ENCODE data around the gene LARGE1. TPM values are rescaled to one million over a fixed set of nuclear protein-coding genes. Genes with fewer than 3 reads are reported as not detected.

The LARGE1 gene
- total RNA-seq, 1 experiment from 2014 or later: 5.8 TPM

GRCh38 chr22:33400891-33401290, 519.4 kb downstream of the LARGE1 start:
- ChIA-PET POLR2A (no interaction called here), CTCF (interaction anchor here (1.2 kb wide), 1 partner anchor 98 kb away, joined by 4 read pairs; no protein-coding TSS in a partner anchor)
- no peak for TF ChIP-seq CTCF (IDR thresholded peaks at IDR 0.05; ENCODE audit: insufficient read depth in 1 of 2, low read depth in 1 of 2, low read length in 1 of 2, severe bottlenecking in 1 of 2, unreplicated experiment in 1 of 2)
- Histone ChIP-seq H3K4me1 (no peaks in the 10 kb centered on the region), H3K36me3 (ENCODE audit: control insufficient read depth, insufficient read depth, low read length) (no peaks in the 10 kb centered on the region), H3K27me3 (replicated peaks; ENCODE audit: control insufficient read depth, insufficient read depth, low read length) (no peaks in the 10 kb centered on the region), H3K4me3 (ENCODE audit: low read depth, low read length) (no peak overlapping the region), H3K9me3 (no peaks in the 10 kb centered on the region)
- Mint-ChIP-seq H3K4me3 (ENCODE audit: unreplicated experiment) (no peak overlapping the region), H3K27ac (ENCODE audit: unreplicated experiment) (no peak overlapping the region), H3K9me3 (ENCODE audit: unreplicated experiment) (no peaks in the 10 kb centered on the region), H3K4me1 (ENCODE audit: low read depth, unreplicated experiment) (no peaks in the 10 kb centered on the region), H3K27me3 (ENCODE audit: insufficient read depth, unreplicated experiment) (no peaks in the 10 kb centered on the region), H3K36me3 (ENCODE audit: insufficient read depth, unreplicated experiment) (no peaks in the 10 kb centered on the region)
- BruUV-seq (replicated peaks): no TSS peak
- intact Hi-C loops (cut with micrococcal nuclease; ENCODE audit: unreplicated experiment): loop anchor here (5.0 kb wide), 1 partner anchor 99 kb away; no protein-coding TSS in a partner anchor
- no peak for DNase-seq

GRCh38 chr22:33400061-33400840, 520.0 kb downstream of the LARGE1 start:
- Mint-ChIP-seq H3K4me3 (ENCODE audit: unreplicated experiment) (no peak overlapping the region), H3K4me1 (ENCODE audit: low read depth, unreplicated experiment) (no peaks in the 10 kb centered on the region), H3K27ac (ENCODE audit: unreplicated experiment) (no peak overlapping the region), H3K27me3 (ENCODE audit: insufficient read depth, unreplicated experiment) (no peaks in the 10 kb centered on the region), H3K36me3 (ENCODE audit: insufficient read depth, unreplicated experiment) (no peaks in the 10 kb centered on the region), H3K9me3 (ENCODE audit: unreplicated experiment) (no peaks in the 10 kb centered on the region)
- no peak for DNase-seq
- H3K36me3 ChIP-seq (ENCODE audit: control insufficient read depth, insufficient read depth, low read length): no peaks in the 10 kb centered on the region
- H3K27me3 ChIP-seq (replicated peaks; ENCODE audit: control insufficient read depth, insufficient read depth, low read length): no peaks in the 10 kb centered on the region
- no TSS peak for BruUV-seq (replicated peaks)
- H3K4me1 ChIP-seq: no peaks in the 10 kb centered on the region
- CTCF ChIA-PET: interaction anchor here (1.2 kb wide), 1 partner anchor 97 kb away, joined by 4 read pairs; no protein-coding TSS in a partner anchor
- no peak overlapping the region for H3K4me3 ChIP-seq (ENCODE audit: low read depth, low read length)
- POLR2A ChIA-PET: no interaction called here
- no peak for TF ChIP-seq CTCF (IDR thresholded peaks at IDR 0.05; ENCODE audit: insufficient read depth in 1 of 2, low read depth in 1 of 2, low read length in 1 of 2, severe bottlenecking in 1 of 2, unreplicated experiment in 1 of 2)
- intact Hi-C loops (cut with micrococcal nuclease; ENCODE audit: unreplicated experiment): loop anchor here (5.0 kb wide), 1 partner anchor 98 kb away; no protein-coding TSS in a partner anchor
- no peaks in the 10 kb centered on the region for H3K9me3 ChIP-seq

GRCh38 chr22:33397381-33397907, 522.8 kb downstream of the LARGE1 start:
- ChIA-PET CTCF (no interaction called here), POLR2A (no interaction called here)
- H3K27ac Mint-ChIP-seq (ENCODE audit: unreplicated experiment): no peak overlapping the region
- BruUV-seq (replicated peaks): no TSS peak
- no peak for TF ChIP-seq CTCF (IDR thresholded peaks at IDR 0.05; ENCODE audit: insufficient read depth in 1 of 2, low read depth in 1 of 2, low read length in 1 of 2, severe bottlenecking in 1 of 2, unreplicated experiment in 1 of 2)
- no peaks in the 10 kb centered on the region for H3K27me3 Mint-ChIP-seq (ENCODE audit: insufficient read depth, unreplicated experiment)
- Histone ChIP-seq H3K9me3 (no peaks in the 10 kb centered on the region), H3K36me3 (ENCODE audit: control insufficient read depth, insufficient read depth, low read length) (no peaks in the 10 kb centered on the region), H3K4me3 (ENCODE audit: low read depth, low read length) (no peak overlapping the region), H3K27me3 (replicated peaks; ENCODE audit: control insufficient read depth, insufficient read depth, low read length) (no peaks in the 10 kb centered on the region), H3K4me1 (0 out of 2 replicates have a peak, but pooled peaks cover 6% of the 10 kb centered on the region)
- no peaks in the 10 kb centered on the region for H3K9me3 Mint-ChIP-seq (ENCODE audit: unreplicated experiment)
- no peak for DNase-seq
- H3K4me3 Mint-ChIP-seq (ENCODE audit: unreplicated experiment): no peak overlapping the region
- intact Hi-C loops (cut with micrococcal nuclease; ENCODE audit: unreplicated experiment): no loop called here
- H3K36me3 Mint-ChIP-seq (ENCODE audit: insufficient read depth, unreplicated experiment): no peaks in the 10 kb centered on the region
- H3K4me1 Mint-ChIP-seq (ENCODE audit: low read depth, unreplicated experiment): no peaks in the 10 kb centered on the region
